Activated CD4-positive, CD25-positive, alpha-beta regulatory T cell treated with anti-CD3 and anti-CD28 coated beads, Interleukin-2, amount 50 U/mL, for 16 hours (primary cell): ENCODE measurements around the gene SPRR2G.
"Not testable (repeated sequence)": the region's sequence is repeated elsewhere in the genome, so short reads cannot be mapped to it uniquely, and the experiment has no call there.

Source experiments
- DNase-seq: peaks from one replicate; pipeline ENCODE4 v3.0.0-alpha.2; 2020; ENCODE audit warnings: low read depth, low spot score

Gene SPRR2G

DNA sequence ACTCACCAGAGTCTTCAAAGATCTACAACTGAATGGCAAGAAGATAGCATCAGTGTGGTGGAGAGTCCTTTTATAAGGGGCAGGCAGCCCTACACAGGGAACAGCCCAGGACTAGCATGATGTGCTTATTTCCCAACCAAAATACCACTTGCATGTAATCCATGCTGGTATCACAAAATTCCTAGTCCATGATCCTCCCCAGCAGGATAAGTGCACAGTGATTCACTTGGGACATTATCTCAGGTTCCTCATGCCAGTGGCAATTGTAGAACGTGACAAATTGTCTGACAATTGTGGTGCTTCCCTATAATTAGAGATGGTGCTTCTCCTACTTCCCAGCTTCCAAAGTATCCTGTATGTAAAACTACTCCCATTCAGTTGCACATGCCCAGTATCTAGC, at the start of gene SPRR2G:
Gene SPRR2G, minus strand, starts transcription at position 45 of the 400 bp plus-strand sequence. CDS start 780 bp downstream, outside the sequence.
- no peak for DNase-seq

GRCh38 chr1:153195216-153195615, 44.5 kb upstream of the SPRR2G start:
- DNase-seq = no peak

GRCh38 chr1:153194331-153195050, 43.8 kb upstream of the SPRR2G start:
- DNase-seq = no peak

GRCh38 chr1:153192697-153193096, 42.0 kb upstream of the SPRR2G start:
- no peak for DNase-seq

- no peak for DNase-seq
Measured at GRCh38 chr1:153190373-153190772, 39.7 kb upstream of the SPRR2G start.

DNA sequence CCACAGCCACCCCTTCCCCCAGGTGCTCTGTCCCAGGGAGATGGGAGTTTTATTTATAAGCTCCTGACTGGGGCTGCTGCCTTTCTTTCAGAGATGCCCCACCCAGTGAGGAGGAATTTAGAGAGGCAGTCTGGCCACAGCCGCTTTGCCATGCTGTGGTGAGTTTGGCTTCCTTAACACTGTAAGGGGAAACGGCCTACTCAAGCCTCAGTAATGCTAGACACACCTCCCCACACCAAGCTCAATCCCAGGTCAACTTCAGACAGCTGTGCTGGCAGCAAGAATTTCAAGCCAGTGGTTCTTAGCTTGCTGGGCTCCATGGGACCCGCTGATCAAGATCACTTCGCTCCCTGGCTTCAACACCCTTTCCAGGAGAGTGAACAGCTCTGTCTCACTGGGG, 37.6 kb upstream of the SPRR2G start:
- DNase-seq = not testable (repeated sequence)

GRCh38 chr1:153180556-153180955, 29.9 kb upstream of the SPRR2G start:
- no peak for DNase-seq

DNA sequence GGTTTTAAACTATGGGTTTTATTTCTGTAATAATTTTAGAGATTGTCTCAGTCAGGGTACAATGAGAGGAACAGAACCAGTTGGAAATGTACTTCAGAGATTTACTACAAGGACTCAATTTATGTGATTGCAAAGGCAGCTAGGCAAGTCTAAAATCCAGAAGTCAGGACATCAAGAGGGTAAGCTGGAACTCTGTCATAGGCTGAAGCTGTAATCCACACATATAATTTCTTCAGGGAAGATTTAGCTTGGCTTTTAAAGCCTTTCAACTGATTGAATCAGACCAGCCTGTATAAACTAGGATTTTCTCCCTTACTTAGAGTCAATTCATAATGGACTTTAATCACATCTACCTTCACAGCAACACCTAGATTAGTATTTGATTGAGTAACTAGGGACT, 28.2 kb upstream of the SPRR2G start:
- no peak for DNase-seq

GRCh38 chr1:153174624-153175023, 23.9 kb upstream of the SPRR2G start:
- DNase-seq = no peak

DNA sequence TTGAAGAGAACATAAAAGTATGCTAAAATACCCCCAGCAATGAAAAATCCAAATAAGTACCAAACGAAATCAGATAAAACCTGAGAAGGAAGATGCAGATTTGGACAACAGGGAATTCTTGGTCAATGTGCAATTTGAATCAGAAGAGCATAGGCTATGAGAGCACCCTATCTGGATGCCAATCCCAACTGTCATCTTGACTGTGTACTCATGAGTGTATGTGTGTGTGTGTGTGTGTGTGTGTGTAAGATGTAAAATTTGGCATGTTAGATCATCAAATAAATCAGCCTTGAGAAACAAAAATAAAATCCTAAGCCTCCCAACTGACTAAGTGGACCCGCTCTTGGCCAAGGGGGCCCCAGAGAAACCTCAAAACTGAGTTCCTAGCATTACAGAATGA, 18.0 kb upstream of the SPRR2G start:
- no peak for DNase-seq

- no peak for DNase-seq
Measured at GRCh38 chr1:153155541-153155940, 4.9 kb upstream of the SPRR2G start.

DNA sequence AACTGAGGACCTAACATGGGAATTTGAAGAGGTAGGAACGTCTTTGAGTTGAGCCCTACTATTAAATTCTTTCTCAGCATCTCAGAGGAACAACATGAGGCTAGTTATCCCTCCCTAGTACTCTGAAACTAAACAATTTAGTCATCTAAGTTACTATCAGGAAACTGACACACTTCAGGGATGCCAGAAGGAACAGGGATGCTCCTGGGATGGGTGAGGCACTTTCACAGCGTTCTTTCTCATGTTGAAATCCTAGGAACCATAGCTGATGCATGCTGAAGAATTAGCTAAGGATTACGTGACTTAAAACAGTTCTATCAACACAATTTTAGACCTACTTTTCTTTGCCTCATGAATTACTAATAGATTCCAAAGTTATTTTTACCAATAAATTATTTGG, 1.8 kb upstream of the SPRR2G start:
- no peak for DNase-seq

GRCh38 chr1:153141377-153141776, 9.3 kb downstream of the SPRR2G start:
- DNase-seq = no peak

- DNase-seq = no peak
Measured at GRCh38 chr1:153140484-153140883, 10.2 kb downstream of the SPRR2G start.

- no peak for DNase-seq
Measured at GRCh38 chr1:153133743-153134142, 16.9 kb downstream of the SPRR2G start.

- no peak for DNase-seq
Measured at GRCh38 chr1:153133267-153133666, 17.4 kb downstream of the SPRR2G start.

GRCh38 chr1:153128688-153129087, 22.0 kb downstream of the SPRR2G start:
- not testable (repeated sequence) for DNase-seq

DNA sequence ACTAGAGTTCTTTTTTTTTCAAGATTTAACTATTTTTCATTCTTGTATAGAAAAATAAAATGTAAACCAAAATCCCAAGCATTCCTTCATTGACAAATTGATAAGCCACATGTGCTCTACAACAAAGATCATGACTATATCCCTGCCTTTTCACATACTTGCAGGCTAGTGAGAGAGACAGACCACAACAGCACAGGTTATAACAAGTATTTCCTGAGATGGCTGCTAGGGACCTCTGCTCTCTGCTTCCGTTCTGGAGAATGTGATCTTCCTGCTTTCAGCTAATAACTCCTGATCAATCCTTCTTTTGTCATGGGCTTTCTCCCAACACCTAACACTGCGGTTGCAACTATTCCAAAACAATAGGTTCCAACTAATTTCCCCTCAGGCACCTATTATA, 23.4 kb downstream of the SPRR2G start:
- DNase-seq = no peak

DNA sequence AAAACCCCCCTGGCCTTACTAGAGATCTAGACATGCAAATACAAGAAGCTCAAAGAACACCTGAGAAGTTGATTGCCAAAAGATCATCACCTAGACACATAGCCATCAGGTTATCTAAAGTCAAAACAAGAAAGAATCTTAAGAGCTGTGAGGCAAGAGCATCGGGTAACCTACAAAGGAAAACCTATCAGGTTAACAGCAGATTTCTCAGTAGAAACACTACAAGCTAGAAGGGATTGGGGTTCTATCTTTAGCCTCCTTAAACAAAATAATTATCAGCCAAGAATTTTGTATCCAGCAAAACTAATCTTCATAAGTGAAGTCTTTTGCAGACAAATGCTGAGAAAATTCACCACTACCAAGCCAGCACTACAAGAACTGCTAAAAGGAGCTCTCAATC, 25.2 kb downstream of the SPRR2G start:
- no peak for DNase-seq

- not testable (repeated sequence) for DNase-seq
Measured at GRCh38 chr1:153123793-153124192, 26.9 kb downstream of the SPRR2G start.

- DNase-seq = no peak
Measured at GRCh38 chr1:153122831-153123421, 27.8 kb downstream of the SPRR2G start.

DNA sequence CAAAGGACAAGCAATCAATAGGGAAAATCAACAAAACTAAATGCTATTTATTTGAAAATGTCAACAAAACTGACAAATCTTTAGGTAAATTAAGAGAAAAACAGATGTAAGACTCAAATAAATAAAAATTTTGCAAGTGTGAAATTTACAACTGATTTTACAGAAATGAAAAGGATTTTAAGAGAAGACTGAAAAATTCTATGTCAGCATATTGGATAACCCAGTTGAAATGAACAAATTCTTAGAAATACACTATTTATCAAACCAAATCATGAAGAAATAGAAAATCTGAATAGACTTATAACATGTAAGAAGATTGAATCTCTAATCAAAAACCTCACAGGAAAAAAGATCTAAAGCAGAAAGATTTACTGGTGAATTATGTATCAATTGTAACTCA, 29.7 kb downstream of the SPRR2G start:
- DNase-seq = no peak

DNA sequence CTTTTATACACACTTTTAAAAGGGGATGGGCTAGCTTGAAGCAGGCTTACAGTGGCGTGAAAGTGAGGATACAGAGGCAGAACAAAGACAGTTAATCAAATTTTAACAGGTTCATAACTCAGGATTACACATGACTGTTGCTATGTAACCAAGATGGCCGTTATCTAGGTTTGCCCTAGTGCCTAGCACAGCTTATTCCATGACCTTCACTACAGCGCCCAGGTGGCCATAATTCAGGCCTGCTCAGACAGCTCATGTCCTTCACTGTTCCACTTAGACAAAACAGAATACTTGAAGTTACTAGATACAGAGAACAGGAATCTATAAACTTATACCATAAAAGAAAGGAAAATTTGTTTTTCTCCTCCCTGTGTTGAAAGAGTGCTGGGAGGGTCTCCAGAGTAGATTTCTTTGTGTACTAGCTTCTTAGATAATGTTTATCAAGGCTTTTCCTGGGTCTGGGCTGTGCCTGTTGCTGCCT, 31.2 kb downstream of the SPRR2G start:
- DNase-seq = no peak
